OCI-LY3 (cell line): Measurements from ENCODE around the gene TMEM121B.

ENCODE experiments used
- H2AFZ ChIP-seq: fragments of 200-600, 300-600 bp; shearing (Covaris generic); 2 replicates; pipeline ENCODE4 v1.6.0; 2014; ENCODE audit warnings: antibody characterized with exemption, low read depth, low read length
- H3K27ac ChIP-seq: fragments of 200-600, 300-600 bp; sonication (generic); 2 replicates; pipeline ENCODE4 v1.5.1; 2014; ENCODE audit warnings: mild to moderate bottlenecking, low read length, moderate library complexity, mixed read lengths
- H3K27me3 ChIP-seq: fragments of 200-600, 300-600 bp; sonication (generic); 2 replicates; pipeline ENCODE4 v1.6.1; 2014; ENCODE audit warnings: low read depth, low read length, mixed read lengths
- H3K36me3 ChIP-seq: fragments of 200-600, 300-600 bp; sonication (generic); replicated peaks from 2 replicates; pipeline ENCODE3; 2014; ENCODE audit warnings: low read depth, low read length, mixed read lengths
- H3K4me1 ChIP-seq: fragments of 300-600, 200-600 bp; sonication (generic); 2 replicates; pipeline ENCODE4 v1.6.1; 2014; ENCODE audit warnings: low read length, mixed read lengths
- H3K4me2 ChIP-seq: fragments of 200-600, 300-600 bp; sonication (generic); 2 replicates; pipeline ENCODE4 v1.6.1; 2014; ENCODE audit warnings: low read length, mixed read lengths
- H3K4me3 ChIP-seq: fragments of 300-600, 200-600 bp; sonication (generic); 2 replicates; pipeline ENCODE4 v1.5.1; 2014; ENCODE audit warnings: antibody characterized with exemption, mild to moderate bottlenecking, low read length, moderate library complexity
- H3K79me2 ChIP-seq: fragments of 300-600, 200-600 bp; shearing (Covaris generic); 2 replicates; pipeline ENCODE4 v1.6.1; 2014; ENCODE audit warnings: mild to moderate bottlenecking, low read length, mixed read lengths
- H3K9ac ChIP-seq: fragments of 300-600, 200-600 bp; shearing (Covaris generic); 2 replicates; pipeline ENCODE4 v1.6.0; 2014; ENCODE audit warnings: mild to moderate bottlenecking, low read length, moderate library complexity
- H3K9me3 ChIP-seq: fragments of 200-600, 300-600 bp; shearing (Covaris generic); 2 replicates; pipeline ENCODE4 v1.6.1; 2014; ENCODE audit warnings: low read length, mixed read lengths; ENCODE audit not compliant: insufficient read depth
- H4K20me1 ChIP-seq: fragments of 200-600, 300-600 bp; sonication (generic); 2 replicates; pipeline ENCODE4 v1.6.1; 2016; ENCODE audit warnings: low read length, mixed read lengths; ENCODE audit not compliant: insufficient read depth
- CTCF ChIP-seq: fragments of 200-600, 300-600 bp; sonication (generic); IDR thresholded peaks from 2 replicates; pipeline ENCODE4 v1.5.1; 2014; ENCODE audit warnings: antibody characterized with exemption, low read length, low read depth
- EZH2phosphoT487 ChIP-seq: fragments of 200-600 bp; shearing (Covaris generic); IDR thresholded peaks from 2 replicates; pipeline ENCODE4 v1.6.1; 2018; ENCODE audit warnings: antibody characterized with exemption, mixed run types, low read depth

Gene TMEM121B

DNA sequence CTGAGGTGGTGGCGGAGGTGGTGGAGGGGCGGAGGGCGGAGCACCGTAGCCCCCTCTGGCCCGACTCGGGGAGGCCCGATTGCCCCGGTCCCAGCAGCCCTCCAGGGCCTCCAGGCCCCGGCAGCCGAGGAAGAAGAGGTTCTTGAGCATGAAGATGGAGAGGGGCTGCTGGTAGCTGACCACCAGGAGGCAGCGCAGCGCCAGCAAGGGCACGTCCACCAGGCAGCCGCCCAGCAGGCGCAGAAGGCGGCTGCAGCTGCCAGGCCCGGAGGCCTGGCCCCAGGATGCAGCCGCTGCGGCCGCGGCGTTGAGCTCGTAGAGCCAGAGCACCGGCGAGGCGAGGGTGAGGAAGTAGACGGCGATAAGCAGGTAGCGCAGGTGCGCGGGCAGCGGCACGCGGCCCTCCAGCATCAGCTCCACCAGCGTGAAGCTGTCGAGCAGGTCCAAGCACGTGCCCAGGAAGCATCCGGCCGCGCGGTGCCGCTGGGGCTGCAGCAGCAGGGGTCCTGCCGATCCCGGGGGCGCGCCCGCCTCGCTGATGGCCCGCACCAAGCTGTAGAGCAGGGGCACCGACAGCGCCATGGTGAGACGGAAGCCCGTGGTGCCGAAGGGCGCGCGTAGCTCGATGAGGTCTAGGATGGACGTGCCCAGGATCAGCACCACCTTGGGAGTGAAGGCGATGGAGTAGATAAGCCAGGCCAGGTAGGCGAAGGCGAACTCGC is 1.5 kb downstream of the TMEM121B start:
- peak; percentile 40 for TF ChIP-seq CTCF
- no peak for TF ChIP-seq EZH2phosphoT487
- no peak overlapping the region for H3K4me2 ChIP-seq
- no peaks in the 10 kb centered on the region for H3K9me3 ChIP-seq
- no peak overlapping the region for H3K27ac ChIP-seq
- no peak overlapping the region for H3K4me3 ChIP-seq
- no peaks in the 10 kb centered on the region for H3K36me3 ChIP-seq
- H3K9ac ChIP-seq, result no peak overlapping the region
- no peak overlapping the region for H2AFZ ChIP-seq
- no peaks in the 10 kb centered on the region for H3K79me2 ChIP-seq
- H4K20me1 ChIP-seq, result no peaks in the 10 kb centered on the region
- H3K4me1 ChIP-seq, result peaks cover 18% of the 10 kb centered on the region
- H3K27me3 ChIP-seq, result no peaks in the 10 kb centered on the region

- Histone ChIP-seq H3K9me3 (no peaks in the 10 kb centered on the region), H3K27ac (no peak overlapping the region), H3K9ac (no peak overlapping the region), H2AFZ (no peak overlapping the region), H3K4me3 (no peak overlapping the region), H3K27me3 (no peaks in the 10 kb centered on the region), H3K79me2 (no peaks in the 10 kb centered on the region), H3K36me3 (no peaks in the 10 kb centered on the region), H3K4me1 (peaks cover 16% of the 10 kb centered on the region), H3K4me2 (peak overlapping the region; percentile 54), H4K20me1 (no peaks in the 10 kb centered on the region)
- TF ChIP-seq CTCF (no peak), EZH2phosphoT487 (no peak)
These were observed 2.8 kb downstream of the TMEM121B start for GRCh38 chr22:17118342-17118741.

DNA sequence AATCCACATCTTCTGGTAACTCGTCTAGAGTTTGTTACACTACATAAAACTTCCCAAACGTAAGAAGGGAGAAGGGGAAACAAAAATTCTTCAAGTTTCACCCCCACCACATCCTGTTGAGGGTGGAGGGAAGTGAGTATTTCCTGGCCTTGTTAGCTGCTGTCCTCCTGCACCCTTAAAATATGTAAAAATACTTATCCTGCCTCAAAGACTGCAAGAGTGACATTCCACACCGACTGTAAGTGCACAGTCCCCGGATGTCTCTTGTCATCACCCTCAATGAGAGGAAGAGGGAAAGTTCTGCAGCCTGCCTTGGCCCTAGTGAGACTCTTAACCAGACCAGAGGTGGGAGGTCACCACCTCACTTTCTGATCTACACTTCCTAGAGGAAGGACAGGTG is 3.3 kb downstream of the TMEM121B start:
- no peak for TF ChIP-seq EZH2phosphoT487
- no peak for TF ChIP-seq CTCF

DNA sequence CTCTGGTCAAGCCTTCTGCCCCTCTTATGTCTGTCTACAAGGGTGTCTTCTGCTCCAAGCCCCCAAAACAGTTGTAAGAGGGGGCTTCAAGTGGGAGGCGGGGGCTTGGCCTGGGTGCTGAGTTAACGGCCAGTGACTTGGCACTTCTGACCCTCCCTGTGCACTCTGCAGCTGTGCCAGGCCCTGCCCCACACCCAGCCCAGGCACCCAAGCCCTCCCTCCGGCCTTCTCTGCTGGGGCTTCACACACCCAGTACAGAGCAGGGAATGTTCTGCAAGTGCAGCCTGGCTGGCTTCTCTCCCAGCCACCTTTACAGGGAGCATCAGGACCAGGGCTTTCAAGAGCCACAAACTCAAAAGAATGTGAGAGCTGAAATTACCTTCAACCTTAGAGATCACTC is 3.8 kb downstream of the TMEM121B start:
- no peak for TF ChIP-seq EZH2phosphoT487
- no peak for TF ChIP-seq CTCF
- H2AFZ ChIP-seq, result no peak overlapping the region
- peaks cover 16% of the 10 kb centered on the region for H3K4me1 ChIP-seq
- no peaks in the 10 kb centered on the region for H3K9me3 ChIP-seq
- H3K9ac ChIP-seq, result no peak overlapping the region
- no peaks in the 10 kb centered on the region for H3K79me2 ChIP-seq
- no peaks in the 10 kb centered on the region for H4K20me1 ChIP-seq
- H3K4me3 ChIP-seq, result no peak overlapping the region
- H3K27ac ChIP-seq, result 0 out of 2 replicates have a peak overlapping the region, but pooled peaks have one; percentile 3
- peak overlapping the region; percentile 54 for H3K4me2 ChIP-seq
- no peaks in the 10 kb centered on the region for H3K27me3 ChIP-seq
- no peaks in the 10 kb centered on the region for H3K36me3 ChIP-seq

More for the DNA sequence above, 3.3 kb downstream of the TMEM121B start:
- H2AFZ ChIP-seq, result no peak overlapping the region
- peak overlapping the region; percentile 54 for H3K4me2 ChIP-seq
- H3K79me2 ChIP-seq, result no peaks in the 10 kb centered on the region
- no peaks in the 10 kb centered on the region for H3K9me3 ChIP-seq
- no peak overlapping the region for H3K27ac ChIP-seq
- H3K36me3 ChIP-seq, result no peaks in the 10 kb centered on the region
- no peak overlapping the region for H3K4me3 ChIP-seq
- no peaks in the 10 kb centered on the region for H3K27me3 ChIP-seq
- peaks cover 16% of the 10 kb centered on the region for H3K4me1 ChIP-seq
- no peak overlapping the region for H3K9ac ChIP-seq
- H4K20me1 ChIP-seq, result no peaks in the 10 kb centered on the region
